Endothelial cell of umbilical vein (primary cell): Measurements from ENCODE around the gene SIN3B. TPM values are rescaled to one million over a fixed set of nuclear protein-coding genes. Genes with fewer than 3 reads are reported as not detected.

Experiments used
- BruUV-seq: library from RNA; stranded (reverse); fragments of 400-500 nt; replicated peaks from 2 replicates; lab custom pipeline; 2021; lab: Mats Ljungman, UMichigan
- CTCF ChIA-PET: fragments of 300-600, 350-600 bp; sonication (Branson Sonifier 250); formaldehyde crosslinking; loops from one replicate; lab custom pipeline; 2021; ENCODE audit warnings: antibody characterized with exemption, inconsistent platforms; lab: Charles Lee
- POLR2A ChIA-PET: fragments of 300-600, 350-600 bp; sonication (Branson Sonifier 250); formaldehyde crosslinking; loops from one replicate; lab custom pipeline; 2021; ENCODE audit warnings: antibody characterized with exemption, inconsistent platforms; lab: Charles Lee
- DNase-seq: peaks from one replicate; pipeline ENCODE4 v3.0.0-alpha.2; 2011; ENCODE audit warnings: low read depth, low spot score
- FAIRE-seq: peaks from 2 replicates; lab custom pipeline; 2011; peaks lifted over from hg19 to GRCh38; lab: Jason Lieb, UNC
- H2AFZ ChIP-seq: 2 replicates; pipeline ENCODE4 v1.6.0; 2012; ENCODE audit warnings: low read depth, low read length, control low read depth, inconsistent platforms
- H3K27ac ChIP-seq: 2 replicates; pipeline ENCODE4 v1.5.1; 2011; ENCODE audit warnings: low read depth, mild to moderate bottlenecking, control low read depth, low read length, moderate library complexity; ENCODE audit not compliant: insufficient read depth
- H3K27me3 ChIP-seq, 2 experiments: 2 replicates each; pipeline versions ENCODE4 v1.6.0 to v1.6.1; 2011; ENCODE audit warnings: low read length in 2 of 2, mixed read lengths in 1 of 2; ENCODE audit not compliant: control insufficient read depth in 2 of 2, insufficient read depth in 2 of 2
- H3K36me3 ChIP-seq, 2 experiments: 2 replicates in 1 of 2; 3 replicates in 1 of 2; pipeline ENCODE4 v1.5.1; 2011; ENCODE audit warnings: low read length in 2 of 2, mild to moderate bottlenecking in 1 of 2, moderate library complexity in 1 of 2; ENCODE audit not compliant: control insufficient read depth in 2 of 2, insufficient read depth in 2 of 2; ENCODE audit errors: extremely low read depth in 1 of 2
- H3K4me1 ChIP-seq: 3 replicates; pipeline ENCODE4 v1.5.1; 2011; ENCODE audit warnings: mild to moderate bottlenecking, low read length; ENCODE audit not compliant: control insufficient read depth, insufficient read depth; ENCODE audit errors: extremely low read depth
- H3K4me2 ChIP-seq: 2 replicates; pipeline ENCODE4 v1.6.1; 2011; ENCODE audit warnings: low read length, control low read depth, mixed read lengths; ENCODE audit not compliant: insufficient read depth
- H3K4me3 ChIP-seq, 3 experiments: fragments of 200-600 bp in 1 of 3; sonication (generic), shearing (Covaris generic) in 1 of 3; replicated peaks in 1 of 3; 2 replicates each; pipeline ENCODE4 v1.5.1; 2011 to 2016; ENCODE audit warnings: control low read depth in 3 of 3, low read length in 3 of 3, mild to moderate bottlenecking in 2 of 3, inconsistent platforms in 1 of 3, low read depth in 1 of 3, moderate library complexity in 1 of 3; ENCODE audit not compliant: insufficient read depth in 1 of 3
- H3K79me2 ChIP-seq: 2 replicates; pipeline ENCODE4 v1.6.0; 2012; ENCODE audit warnings: low read length, inconsistent platforms; ENCODE audit not compliant: control insufficient read depth, insufficient read depth
- H3K9ac ChIP-seq: replicated peaks from 2 replicates; pipeline ENCODE3; 2011; ENCODE audit warnings: low read length, control low read depth; ENCODE audit not compliant: insufficient read depth; ENCODE audit errors: extremely low read depth
- H3K9me1 ChIP-seq: replicated peaks from 3 replicates; pipeline ENCODE4 v1.6.0; 2011; ENCODE audit warnings: mild to moderate bottlenecking, low read length; ENCODE audit not compliant: control insufficient read depth, insufficient read depth; ENCODE audit errors: extremely low read depth
- H3K9me3 ChIP-seq: replicated peaks from 2 replicates; pipeline ENCODE4 v1.5.1; 2012; ENCODE audit warnings: low read length, inconsistent platforms; ENCODE audit not compliant: control insufficient read depth, insufficient read depth
- H4K20me1 ChIP-seq: replicated peaks from 2 replicates; pipeline ENCODE3; 2011; ENCODE audit warnings: mild to moderate bottlenecking, low read length; ENCODE audit not compliant: control insufficient read depth, insufficient read depth; ENCODE audit errors: extremely low read depth
- CTCF ChIP-seq, 2 donors: IDR thresholded peaks; 1 replicate in 1 of 2; 2 replicates in 1 of 2; pipeline ENCODE4 v1.5.1; 2011; ENCODE audit warnings: low read length in 2 of 2, mild to moderate bottlenecking in 2 of 2, moderate library complexity in 2 of 2, control low read depth in 1 of 2, inconsistent platforms in 1 of 2, low read depth in 1 of 2; ENCODE audit not compliant: insufficient read depth in 1 of 2; ENCODE audit errors: extremely low read depth in 1 of 2
- EZH2 ChIP-seq: IDR thresholded peaks from 2 replicates; pipeline ENCODE4 v1.6.1; 2012; ENCODE audit warnings: borderline replicate concordance, low read depth, mild to moderate bottlenecking, moderate library complexity, low read length, inconsistent platforms; ENCODE audit not compliant: severe bottlenecking
- FOS ChIP-seq: IDR thresholded peaks from 2 replicates; pipeline ENCODE4 v1.6.1; 2011; ENCODE audit warnings: mild to moderate bottlenecking, low read length, moderate library complexity, borderline replicate concordance; ENCODE audit not compliant: insufficient read depth
- GATA2 ChIP-seq: IDR thresholded peaks from 2 replicates; pipeline ENCODE4 v1.7.0; 2011; ENCODE audit warnings: low read depth, mild to moderate bottlenecking, moderate library complexity, mixed read lengths, low read length; ENCODE audit not compliant: insufficient read length, insufficient read depth
- JUN ChIP-seq: IDR thresholded peaks from 2 replicates; pipeline ENCODE4 v1.6.1; 2011; ENCODE audit warnings: borderline replicate concordance, low read depth; ENCODE audit not compliant: insufficient read length, insufficient read depth
- MAX ChIP-seq: IDR thresholded peaks from 2 replicates; pipeline ENCODE4 v1.6.1; 2011; ENCODE audit not compliant: insufficient read depth, insufficient read length
- MYC ChIP-seq: IDR thresholded peaks from one replicate; pipeline ENCODE4 v1.6.1; 2011; ENCODE audit warnings: mild to moderate bottlenecking, low read depth, low read length
- POLR2A ChIP-seq: IDR thresholded peaks from 2 replicates; pipeline ENCODE4 v1.6.1; 2012; ENCODE audit warnings: low read depth, mild to moderate bottlenecking, control low read depth, low read length
- POLR2AphosphoS5 ChIP-seq: IDR thresholded peaks from 2 replicates; pipeline ENCODE4 v1.6.1; 2012; ENCODE audit warnings: low read depth, mild to moderate bottlenecking, control low read depth, low read length, moderate library complexity; ENCODE audit not compliant: insufficient read depth
- dilution Hi-C: fragments of 300-500 bp; cut with MboI; formaldehyde crosslinking; loops from one replicate; pipeline ENCODE4 v1.15.0; 2019; ENCODE audit warnings: low sequenced_read_pairs; ENCODE audit not compliant: extremely low pct_ligation_motif_present
- intact Hi-C: fragments of 100-400 bp; cut with micrococcal nuclease; formaldehyde crosslinking; loops from one replicate; pipeline ENCODE4 v1.10.0; 2022
- polyA plus RNA-seq, 4 experiments: library from polyadenylated mRNA; depleted of rRNA in 3 of 4; stranded (reverse) in 3 of 4; unstranded in 1 of 4; fragments of >200 nt; gene quantifications; 2 replicates each; pipeline versions ENCODE4 v1.2.1 to v1.2.3, GENCODE V29; 2011 to 2012; ENCODE audit warnings: missing spikeins in 1 of 4
- total RNA-seq: library from RNA; stranded (reverse); gene quantifications from 2 replicates; pipeline ENCODE4 v1.2.3, GENCODE V29; 2021

SIN3B gene
- total and polyA plus RNA-seq, 2 donors (not counting 3 experiments of a cell fraction or from before 2014, with no cell fraction given) = 46.2 to 75.0 TPM

GRCh38 chr19:16903347-16903746 lies 74.1 kb downstream of the SIN3B start:
- DNase-seq = no peak
- H3K27me3 ChIP-seq = no peaks in the 10 kb centered on the region
- H3K36me3 ChIP-seq = no peaks in the 10 kb centered on the region
- H3K4me1 ChIP-seq = no peaks in the 10 kb centered on the region
- H2AFZ ChIP-seq = no peak overlapping the region
- no peaks in the 10 kb centered on the region for H3K79me2 ChIP-seq
- TF ChIP-seq POLR2AphosphoS5 = no peak
- TF ChIP-seq MAX = no peak
- no peak for TF ChIP-seq MYC
- TF ChIP-seq CTCF (IDR thresholded peaks at IDR 0.05; ENCODE audit: extremely low read depth in 1 of 2, insufficient read depth in 1 of 2, low read depth in 1 of 2, low read length in 2 of 2) = no peak
- TF ChIP-seq FOS = no peak
- H3K9ac ChIP-seq = no peak overlapping the region
- no peaks in the 10 kb centered on the region for H3K9me1 ChIP-seq
- BruUV-seq = no TSS peak
- no peak overlapping the region for H3K4me3 ChIP-seq
- dilution Hi-C loops = no loop called here
- no peak for FAIRE-seq
- no peak overlapping the region for H3K27ac ChIP-seq
- H3K9me3 ChIP-seq = no peaks in the 10 kb centered on the region
- ChIA-PET CTCF (interaction anchor here (1.7 kb wide), 1 partner anchor 124 kb away, joined by 5 read pairs; no protein-coding TSS in a partner anchor), POLR2A (no interaction called here)
- no peak overlapping the region for H3K4me2 ChIP-seq
- no peaks in the 10 kb centered on the region for H4K20me1 ChIP-seq
- intact Hi-C loops = no loop called here

- no peaks in the 10 kb centered on the region for H3K36me3 ChIP-seq
- POLR2A ChIA-PET = no interaction called here
- no peak overlapping the region for H3K4me2 ChIP-seq
- CTCF ChIA-PET = no interaction called here
- H3K9me3 ChIP-seq = no peaks in the 10 kb centered on the region
- no peak for FAIRE-seq
- dilution Hi-C loops (no loop called here), intact Hi-C loops (no loop called here)
- no peak for TF ChIP-seq MAX
- TF ChIP-seq CTCF (IDR thresholded peaks at IDR 0.05; ENCODE audit: extremely low read depth in 1 of 2, insufficient read depth in 1 of 2, low read depth in 1 of 2, low read length in 2 of 2) = no peak
- no peak for TF ChIP-seq EZH2
- TF ChIP-seq FOS = no peak
- TF ChIP-seq POLR2AphosphoS5 = no peak
- no peak for TF ChIP-seq MYC
- TF ChIP-seq GATA2 = no peak
- no peak for TF ChIP-seq POLR2A
- no peak for TF ChIP-seq JUN
- no peaks in the 10 kb centered on the region for H3K79me2 ChIP-seq
- no peak overlapping the region for H3K27ac ChIP-seq
- no peaks in the 10 kb centered on the region for H3K9me1 ChIP-seq
- H3K27me3 ChIP-seq = no peaks in the 10 kb centered on the region
- no peak overlapping the region for H2AFZ ChIP-seq
- no peak overlapping the region for H3K4me3 ChIP-seq
- DNase-seq = no peak
- BruUV-seq = no TSS peak
- H4K20me1 ChIP-seq = no peaks in the 10 kb centered on the region
- no peaks in the 10 kb centered on the region for H3K4me1 ChIP-seq
- no peak overlapping the region for H3K9ac ChIP-seq
Observed at GRCh38 chr19:16904599-16904998, 75.4 kb downstream of the SIN3B start.
